ENCODE results near the gene DRAXIN. TPM values are rescaled to one million over a fixed set of nuclear protein-coding genes. Genes with fewer than 3 reads are reported as not detected.

Gene DRAXIN
- total RNA-seq, 4 donors from 2014 or later, result 0.08 to 0.10 (median 0.08) TPM; not detected in 1

DNA sequence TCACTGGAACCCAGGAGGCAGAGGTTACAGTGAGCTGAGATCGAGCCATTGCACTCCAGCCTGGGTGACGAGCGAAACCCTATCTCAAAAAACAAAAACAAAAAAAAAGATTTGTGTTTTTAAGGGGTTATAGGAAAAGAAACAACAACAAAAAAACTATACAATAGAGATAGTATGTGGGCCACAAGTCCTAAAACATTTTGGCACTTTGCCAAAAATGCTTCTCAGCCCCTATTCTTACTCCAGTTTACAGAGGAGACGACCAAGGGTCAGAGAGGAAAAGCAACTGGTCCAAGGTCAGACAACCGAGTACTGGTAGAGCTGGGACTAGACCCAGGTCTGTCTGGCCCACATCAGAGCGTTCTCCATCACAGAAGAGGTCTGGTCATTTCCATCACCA lies 33.9 kb upstream of the DRAXIN start:
- H3K4me1 ChIP-seq, result peaks cover 25% of the 10 kb centered on the region
- H3K27me3 ChIP-seq, result no peaks in the 10 kb centered on the region
- DNase-seq (ENCODE audit: low spot score in 2 of 2), result no peak
- 79% methylated on average over 6 of the region's 6 CpGs for WGBS
- H3K36me3 ChIP-seq, result peaks cover 34% of the 10 kb centered on the region
- H3K9me3 ChIP-seq, result no peaks in the 10 kb centered on the region
- H3K4me3 ChIP-seq, result no peak overlapping the region
- no peak overlapping the region for H3K27ac ChIP-seq
- TF ChIP-seq POLR2A (IDR thresholded peaks at IDR 0.05), result no peak
- TF ChIP-seq, protein P1, sequence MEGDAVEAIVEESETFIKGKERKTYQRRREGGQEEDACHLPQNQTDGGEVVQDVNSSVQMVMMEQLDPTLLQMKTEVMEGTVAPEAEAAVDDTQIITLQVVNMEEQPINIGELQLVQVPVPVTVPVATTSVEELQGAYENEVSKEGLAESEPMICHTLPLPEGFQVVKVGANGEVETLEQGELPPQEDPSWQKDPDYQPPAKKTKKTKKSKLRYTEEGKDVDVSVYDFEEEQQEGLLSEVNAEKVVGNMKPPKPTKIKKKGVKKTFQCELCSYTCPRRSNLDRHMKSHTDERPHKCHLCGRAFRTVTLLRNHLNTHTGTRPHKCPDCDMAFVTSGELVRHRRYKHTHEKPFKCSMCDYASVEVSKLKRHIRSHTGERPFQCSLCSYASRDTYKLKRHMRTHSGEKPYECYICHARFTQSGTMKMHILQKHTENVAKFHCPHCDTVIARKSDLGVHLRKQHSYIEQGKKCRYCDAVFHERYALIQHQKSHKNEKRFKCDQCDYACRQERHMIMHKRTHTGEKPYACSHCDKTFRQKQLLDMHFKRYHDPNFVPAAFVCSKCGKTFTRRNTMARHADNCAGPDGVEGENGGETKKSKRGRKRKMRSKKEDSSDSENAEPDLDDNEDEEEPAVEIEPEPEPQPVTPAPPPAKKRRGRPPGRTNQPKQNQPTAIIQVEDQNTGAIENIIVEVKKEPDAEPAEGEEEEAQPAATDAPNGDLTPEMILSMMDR (IDR thresholded peaks at IDR 0.05), result no peak
- TF ChIP-seq POLR2AphosphoS5 (IDR thresholded peaks at IDR 0.05), result no peak
- no peak for TF ChIP-seq EP300 (IDR thresholded peaks at IDR 0.05)

DNA sequence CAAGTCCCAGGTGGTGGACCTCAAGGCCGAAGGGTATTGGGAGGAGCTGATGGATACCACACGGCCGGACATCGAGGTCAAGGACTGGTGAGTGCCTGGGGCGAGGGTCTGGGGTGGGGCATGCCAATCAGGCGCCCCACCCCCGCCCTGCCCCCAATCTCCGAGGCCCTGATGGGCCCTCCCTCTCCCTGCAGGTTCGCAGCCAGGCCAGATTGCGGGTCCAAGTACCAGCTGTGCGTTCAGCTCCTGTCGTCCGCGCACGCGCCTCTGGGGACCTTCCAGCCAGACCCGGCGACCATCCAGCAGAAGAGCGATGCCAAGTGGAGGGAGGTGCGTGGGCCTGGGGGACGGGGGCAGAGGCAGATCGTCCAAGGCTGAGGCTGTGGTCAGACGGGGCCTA lies 33.0 kb upstream of the DRAXIN start:
- no peaks in the 10 kb centered on the region for H3K27me3 ChIP-seq
- no peak overlapping the region for H3K4me3 ChIP-seq
- peaks cover 34% of the 10 kb centered on the region for H3K36me3 ChIP-seq
- TF ChIP-seq POLR2AphosphoS5 (IDR thresholded peaks at IDR 0.05), result no peak
- TF ChIP-seq POLR2A (IDR thresholded peaks at IDR 0.05), result no peak
- TF ChIP-seq EP300 (IDR thresholded peaks at IDR 0.05), result no peak
- TF ChIP-seq, protein P1 (IDR thresholded peaks at IDR 0.05), result no peak
- peaks cover 23% of the 10 kb centered on the region for H3K4me1 ChIP-seq
- no peak for DNase-seq (ENCODE audit: low spot score in 2 of 2)
- no peak overlapping the region for H3K27ac ChIP-seq
- 90% methylated on average over 12 of the region's 23 CpGs for WGBS
- no peaks in the 10 kb centered on the region for H3K9me3 ChIP-seq

- peaks cover 25% of the 10 kb centered on the region for H3K4me1 ChIP-seq
- H3K27me3 ChIP-seq, result no peaks in the 10 kb centered on the region
- no peak for DNase-seq (ENCODE audit: low spot score in 2 of 2)
- H3K9me3 ChIP-seq, result no peaks in the 10 kb centered on the region
- no peak overlapping the region for H3K27ac ChIP-seq
- TF ChIP-seq POLR2AphosphoS5 (IDR thresholded peaks at IDR 0.05) (no peak), EP300 (IDR thresholded peaks at IDR 0.05) (no peak), POLR2A (IDR thresholded peaks at IDR 0.05) (no peak)
- TF ChIP-seq, protein P1 (IDR thresholded peaks at IDR 0.05), result no peak
- H3K36me3 ChIP-seq, result peaks cover 34% of the 10 kb centered on the region
- WGBS, result 82% methylated on average over 4 of the region's 4 CpGs
- H3K4me3 ChIP-seq, result no peak overlapping the region
Observed at GRCh38 chr1:11659748-11660147, 31.8 kb upstream of the DRAXIN start.

GRCh38 chr1:11661103-11661502 lies 30.4 kb upstream of the DRAXIN start:
- DNase-seq (ENCODE audit: low spot score in 2 of 2), result no peak
- peaks cover 34% of the 10 kb centered on the region for H3K36me3 ChIP-seq
- WGBS, result 94% methylated on average over 16 of the region's 17 CpGs
- H3K4me3 ChIP-seq, result no peak overlapping the region
- no peaks in the 10 kb centered on the region for H3K9me3 ChIP-seq
- H3K4me1 ChIP-seq, result peaks cover 14% of the 10 kb centered on the region
- H3K27ac ChIP-seq, result no peak overlapping the region
- TF ChIP-seq POLR2AphosphoS5 (IDR thresholded peaks at IDR 0.05), result no peak
- no peak for TF ChIP-seq EP300 (IDR thresholded peaks at IDR 0.05)
- TF ChIP-seq, protein P1 (IDR thresholded peaks at IDR 0.05), result no peak
- TF ChIP-seq POLR2A (IDR thresholded peaks at IDR 0.05), result no peak
- H3K27me3 ChIP-seq, result no peaks in the 10 kb centered on the region

- TF ChIP-seq POLR2A (IDR thresholded peaks at IDR 0.05) (no peak), POLR2AphosphoS5 (IDR thresholded peaks at IDR 0.05) (no peak), EP300 (IDR thresholded peaks at IDR 0.05) (no peak)
- TF ChIP-seq, protein P1 (IDR thresholded peaks at IDR 0.05), result no peak
- 1% methylated on average over 20 of the region's 66 CpGs for whole genome bisulfite sequencing
Observed at GRCh38 chr1:11664336-11665065, 27.0 kb upstream of the DRAXIN start.

More at GRCh38 chr1:11664336-11665065, 27.0 kb upstream of the DRAXIN start:
- Histone ChIP-seq H3K4me1 (peaks cover 14% of the 10 kb centered on the region), H3K36me3 (peaks cover 30% of the 10 kb centered on the region), H3K4me3 (peak overlapping the region; percentile 89), H3K27me3 (no peaks in the 10 kb centered on the region), H3K27ac (peak overlapping the region; percentile 82), H3K9me3 (no peaks in the 10 kb centered on the region)
- peak in 1 of 2 donors; percentile 74 for DNase-seq (ENCODE audit: low spot score in 2 of 2)

All from suprapubic skin (tissue), 4 donors.